ENCODE measurements around the gene ELL.
A peak's percentile ranks its signal among the peaks of the same experiment; 100 is the strongest.

The ELL gene

DNA sequence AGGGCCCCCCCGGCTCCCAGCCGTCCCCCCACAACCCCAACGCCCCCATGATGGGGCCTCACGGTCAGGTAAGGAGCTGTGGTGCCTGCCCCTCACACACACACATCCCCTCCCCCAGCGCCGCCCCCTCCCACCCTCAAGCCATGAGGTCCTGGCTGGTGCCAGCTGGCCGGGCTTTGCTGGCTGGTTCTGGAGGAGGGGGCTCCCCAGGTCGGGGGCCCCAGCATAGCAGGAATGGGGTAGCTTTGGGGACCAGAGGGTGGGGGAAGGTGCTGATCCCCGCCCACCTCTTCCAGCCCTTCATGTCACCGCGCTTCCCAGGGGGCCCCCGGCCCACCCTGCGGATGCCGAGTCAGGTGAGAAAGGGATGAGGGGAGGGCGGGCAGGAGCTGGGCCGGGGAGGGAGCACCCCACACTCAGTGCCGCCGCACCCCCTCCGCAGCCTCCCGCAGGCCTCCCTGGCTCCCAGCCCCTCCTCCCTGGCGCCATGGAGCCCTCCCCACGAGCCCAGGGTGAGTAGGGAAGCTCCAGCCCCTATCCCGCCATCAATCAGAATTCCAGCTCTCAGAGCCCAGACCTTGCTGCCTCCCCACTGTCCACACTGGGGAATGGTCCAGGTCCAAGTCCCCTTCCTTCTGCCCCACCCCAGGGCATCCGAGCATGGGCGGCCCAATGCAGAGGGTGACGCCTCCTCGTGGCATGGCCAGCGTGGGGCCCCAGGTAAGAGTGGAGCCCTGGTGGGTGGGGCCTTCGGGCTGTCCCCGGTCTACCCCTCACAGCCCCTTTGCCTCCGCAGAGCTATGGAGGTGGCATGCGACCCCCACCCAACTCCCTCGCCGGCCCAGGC, 90.3 kb downstream of the ELL start:
- DNase-seq: no peak

DNA sequence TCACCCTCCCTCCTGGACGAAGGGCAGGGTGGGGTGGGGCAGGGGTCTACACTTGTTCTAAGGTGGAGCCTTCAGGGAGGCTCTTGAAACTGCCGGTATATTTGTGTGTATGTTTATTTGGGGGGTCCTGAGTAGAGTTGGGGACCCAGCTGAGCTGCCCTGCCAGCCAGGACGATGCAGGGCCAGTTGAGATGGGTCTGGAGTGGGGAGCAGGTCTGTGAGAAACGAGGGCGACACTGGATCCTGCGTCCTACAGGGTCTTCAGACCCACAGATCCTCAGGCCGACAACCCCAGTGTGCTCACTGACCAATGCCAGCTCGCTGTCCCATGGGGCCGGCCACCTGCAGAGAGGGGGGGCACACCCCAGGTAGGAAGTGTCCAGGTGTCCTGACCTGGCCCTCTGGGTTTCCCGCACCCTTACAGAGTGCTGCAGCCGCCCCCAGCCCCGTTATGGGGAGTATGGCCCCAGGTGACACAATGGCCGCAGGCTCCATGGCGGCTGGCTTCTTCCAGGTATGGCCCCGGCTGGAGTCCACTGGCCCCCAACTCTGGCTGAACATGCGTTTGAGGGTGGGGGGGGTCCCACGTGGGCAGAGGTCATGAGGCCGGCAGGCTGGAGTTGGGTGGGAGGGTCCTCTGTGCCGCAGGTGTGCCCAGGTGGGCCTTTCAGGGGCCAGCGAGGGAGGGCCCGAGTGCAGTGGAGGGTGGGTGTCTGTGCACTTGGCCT, 91.3 kb downstream of the ELL start:
- DNase-seq: no peak

DNA sequence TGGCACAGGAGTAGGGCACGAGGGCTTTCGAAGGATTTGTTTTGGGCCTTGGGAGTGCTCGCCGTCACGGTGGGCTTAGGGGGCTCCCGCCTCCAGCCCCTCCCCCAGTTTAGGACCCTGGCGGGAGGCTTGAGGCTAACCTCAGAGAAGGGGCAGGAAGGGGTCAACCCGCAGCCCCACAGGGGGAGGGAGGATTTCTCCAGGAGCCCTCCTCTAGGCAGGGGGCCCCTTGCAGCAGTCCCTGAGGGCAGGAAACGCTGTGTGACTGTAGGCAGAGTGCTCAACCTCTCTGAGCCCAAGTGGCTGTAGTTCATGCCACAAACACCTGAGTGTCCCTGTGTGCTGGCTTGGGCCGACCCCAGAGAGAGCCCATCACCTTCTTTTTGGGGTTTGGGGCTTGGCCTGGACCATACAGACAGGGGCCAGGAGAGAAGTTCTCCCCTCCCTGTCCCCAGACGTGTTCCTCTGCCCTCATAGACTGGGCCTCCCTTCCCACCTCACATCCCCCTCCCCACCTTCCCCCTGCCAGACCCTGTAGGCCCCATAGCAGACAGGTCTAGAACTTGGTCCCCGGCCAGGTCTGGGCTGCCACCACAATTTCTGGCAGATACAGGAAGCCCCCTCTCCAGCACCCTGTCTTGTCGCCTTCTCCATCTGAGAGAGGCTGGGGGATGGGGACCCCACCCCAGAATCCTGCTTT, 92.0 kb downstream of the ELL start:
- DNase-seq: no peak

DNA sequence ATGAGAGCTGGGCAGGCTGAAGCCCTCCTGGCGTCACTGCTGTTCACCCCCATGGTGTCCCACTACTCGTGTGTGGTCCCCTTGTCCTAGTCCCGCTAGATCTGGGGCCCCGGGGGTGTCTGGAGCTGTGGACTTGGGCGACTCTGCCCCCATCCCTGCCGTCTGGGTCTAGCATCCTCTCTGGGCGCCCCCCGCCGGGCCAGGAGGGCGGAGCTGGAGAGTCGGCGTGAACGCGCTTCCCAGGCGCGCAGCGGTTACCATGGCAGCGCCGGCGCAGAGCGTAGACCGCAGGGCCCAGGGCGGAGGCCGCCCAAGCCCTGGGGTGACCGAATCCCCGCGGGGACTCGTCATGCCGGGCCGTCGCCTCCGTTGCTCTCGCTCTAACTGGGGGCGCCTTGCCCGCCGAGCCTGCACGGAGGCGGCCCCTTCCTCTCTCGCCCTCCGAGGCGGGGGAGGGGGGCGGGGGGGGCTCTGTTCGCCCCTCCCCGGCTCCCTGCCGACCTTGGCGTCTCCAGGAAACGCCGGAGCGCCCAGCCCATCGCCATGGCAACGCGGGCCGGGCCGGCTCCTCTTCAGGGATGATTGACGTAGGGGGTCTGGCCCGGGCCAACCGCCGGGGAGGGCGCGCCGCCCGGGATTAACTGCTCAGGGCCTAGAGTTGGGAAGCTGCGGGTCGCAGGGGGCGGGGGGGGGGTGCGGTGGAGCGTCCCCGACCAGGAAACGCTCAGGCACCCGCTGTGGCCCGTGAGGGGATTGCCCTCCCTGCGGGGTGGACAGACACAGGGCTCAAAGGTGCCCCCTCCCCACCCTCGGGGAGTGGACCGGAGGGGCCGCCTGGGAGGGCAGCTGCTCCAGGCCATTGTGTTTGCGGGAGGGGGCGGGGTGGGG, 92.8 kb downstream of the ELL start:
- peak; percentile 95 for DNase-seq

DNA sequence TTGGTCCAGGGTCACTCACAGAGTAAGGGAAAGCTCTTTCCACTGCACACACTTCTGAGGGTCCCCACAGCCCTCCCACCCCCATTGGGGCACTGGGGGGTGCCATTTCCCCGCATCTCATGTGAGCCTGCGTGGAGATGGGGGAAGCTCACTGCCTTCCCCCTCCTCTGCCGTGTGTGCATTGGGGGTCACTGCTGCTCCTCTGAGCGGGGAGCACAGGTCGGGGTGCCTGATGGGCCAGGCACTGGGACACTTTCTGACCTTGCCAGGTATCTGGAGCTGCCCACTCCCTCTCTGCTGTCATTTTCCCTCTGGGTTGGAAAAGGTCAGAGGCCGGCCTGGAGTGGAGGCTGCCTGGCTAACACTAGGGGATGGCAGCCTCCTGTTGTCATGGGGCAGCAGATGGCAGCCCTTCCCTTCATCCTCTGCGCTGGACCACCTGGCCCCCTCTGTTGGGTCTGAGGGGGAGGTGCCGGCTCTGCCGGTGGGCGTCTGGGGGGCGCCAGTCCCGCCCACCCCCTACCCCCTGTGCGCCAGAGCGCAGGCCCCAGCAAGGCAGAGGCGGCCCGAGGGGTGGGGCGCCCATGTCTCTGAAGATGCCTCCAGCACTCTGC, 93.6 kb downstream of the ELL start:
- DNase-seq: no peak

DNA sequence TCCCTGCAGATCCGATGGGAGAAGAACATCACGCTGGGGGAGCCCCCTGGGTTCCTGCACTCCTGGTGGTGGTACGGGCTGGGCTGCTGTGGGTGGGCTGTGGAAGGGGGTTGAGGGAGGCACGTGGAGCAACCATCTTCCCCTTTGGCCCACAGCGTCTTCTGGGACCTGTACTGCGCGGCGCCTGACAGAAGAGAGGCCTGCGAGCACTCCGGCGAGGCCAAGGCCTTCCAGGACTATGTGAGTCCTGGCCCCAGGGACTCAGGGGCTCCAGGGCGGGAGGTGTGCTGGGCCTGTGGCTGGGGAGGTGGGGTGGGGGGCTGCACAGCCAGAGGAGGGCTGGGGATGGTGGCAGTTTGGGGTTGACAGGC, 94.1 kb downstream of the ELL start:
- no peak for DNase-seq

DNA sequence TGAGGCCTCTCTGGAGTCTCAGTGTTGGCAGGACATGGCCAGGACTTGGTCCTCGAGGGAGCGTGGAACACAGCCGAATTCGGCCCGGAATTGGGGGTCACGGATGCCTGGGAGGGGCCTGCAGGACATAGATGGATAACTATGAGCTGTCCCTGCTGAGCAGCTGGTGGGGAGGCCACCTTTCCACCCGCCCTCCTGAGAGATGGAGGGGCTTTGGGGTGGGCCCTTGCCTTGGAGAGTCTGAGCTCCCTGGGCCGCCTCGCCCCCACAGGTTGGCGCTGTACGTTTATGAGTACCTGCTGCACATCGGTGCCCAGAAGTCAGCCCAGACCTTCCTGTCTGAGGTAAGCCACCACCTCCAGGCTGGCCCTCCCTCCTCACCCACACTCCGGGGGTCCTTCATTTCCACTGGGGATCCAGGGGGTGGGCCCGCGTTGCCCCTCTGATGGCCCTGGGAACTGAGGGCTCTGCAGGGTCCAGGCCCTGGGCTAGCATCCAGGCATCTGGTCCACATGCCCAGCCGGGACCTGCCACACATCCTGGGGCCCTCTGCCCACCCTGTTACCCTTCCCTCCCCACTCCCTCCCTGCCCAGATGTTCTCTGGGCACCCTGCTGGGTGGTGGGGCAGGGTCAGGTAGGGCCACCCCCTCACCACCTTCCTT, 94.7 kb downstream of the ELL start:
- DNase-seq: no peak

DNA sequence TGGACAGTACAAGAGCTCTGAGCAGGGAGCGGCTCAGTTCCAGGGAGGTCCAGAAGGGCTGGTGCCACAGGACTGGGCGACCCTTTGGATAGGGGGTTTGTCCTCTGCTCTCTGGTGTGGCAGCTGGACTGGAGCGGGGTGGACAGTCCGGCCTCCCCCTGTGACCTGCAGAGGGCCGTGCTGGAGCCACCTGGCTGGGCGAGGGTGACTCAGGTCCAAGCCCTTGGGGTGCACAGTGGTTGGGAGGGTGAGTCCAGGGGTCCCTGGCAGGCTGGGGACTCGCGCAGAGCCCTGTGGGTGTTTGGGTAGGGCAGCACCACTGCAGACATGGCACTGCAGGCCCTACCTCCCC, 95.5 kb downstream of the ELL start:
- DNase-seq: no peak

DNA sequence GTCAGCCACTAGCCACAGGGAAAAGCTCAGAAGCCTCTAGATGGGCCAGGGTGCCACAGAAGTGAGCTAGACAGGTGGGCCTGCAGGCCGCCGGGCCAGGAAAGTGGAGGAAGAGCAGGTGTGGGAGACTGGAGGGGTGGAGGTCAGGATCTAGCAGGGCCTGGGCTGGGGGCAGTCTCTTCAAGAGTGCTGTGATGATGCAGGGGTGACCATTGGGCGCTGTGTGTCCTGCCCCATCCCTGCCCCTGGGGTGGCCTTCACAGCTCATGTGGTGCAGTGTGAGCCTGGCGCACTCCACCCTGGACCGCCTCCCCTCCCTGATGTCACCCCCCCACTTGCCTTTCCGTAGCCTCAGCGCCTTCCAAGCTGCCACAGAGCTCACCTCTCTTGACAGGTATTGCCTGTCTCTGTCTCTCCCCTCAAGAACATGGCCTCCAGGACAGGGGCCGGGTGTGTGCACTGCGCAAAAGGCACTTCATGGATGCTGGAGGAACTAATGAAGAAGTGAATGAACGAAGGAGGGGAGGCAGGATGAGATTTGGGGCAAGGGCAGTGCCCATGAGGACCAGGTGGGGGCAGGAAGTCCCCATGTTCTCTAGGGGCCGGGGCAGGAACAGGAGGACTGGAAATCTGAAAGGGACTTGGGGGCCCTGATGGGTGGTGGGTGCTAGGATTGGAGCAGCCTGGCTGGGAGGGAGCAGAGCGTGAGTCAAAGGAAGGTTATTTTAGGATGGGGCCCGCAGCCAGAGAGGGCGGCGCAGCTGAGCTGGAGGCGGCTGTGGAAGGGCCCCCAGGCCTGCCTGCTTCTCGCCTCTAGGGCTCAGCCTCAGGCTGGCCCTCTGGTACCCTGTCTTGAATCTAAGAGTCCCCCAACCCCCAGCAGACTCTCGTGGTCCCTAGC, 96.1 kb downstream of the ELL start:
- no peak for DNase-seq

DNA sequence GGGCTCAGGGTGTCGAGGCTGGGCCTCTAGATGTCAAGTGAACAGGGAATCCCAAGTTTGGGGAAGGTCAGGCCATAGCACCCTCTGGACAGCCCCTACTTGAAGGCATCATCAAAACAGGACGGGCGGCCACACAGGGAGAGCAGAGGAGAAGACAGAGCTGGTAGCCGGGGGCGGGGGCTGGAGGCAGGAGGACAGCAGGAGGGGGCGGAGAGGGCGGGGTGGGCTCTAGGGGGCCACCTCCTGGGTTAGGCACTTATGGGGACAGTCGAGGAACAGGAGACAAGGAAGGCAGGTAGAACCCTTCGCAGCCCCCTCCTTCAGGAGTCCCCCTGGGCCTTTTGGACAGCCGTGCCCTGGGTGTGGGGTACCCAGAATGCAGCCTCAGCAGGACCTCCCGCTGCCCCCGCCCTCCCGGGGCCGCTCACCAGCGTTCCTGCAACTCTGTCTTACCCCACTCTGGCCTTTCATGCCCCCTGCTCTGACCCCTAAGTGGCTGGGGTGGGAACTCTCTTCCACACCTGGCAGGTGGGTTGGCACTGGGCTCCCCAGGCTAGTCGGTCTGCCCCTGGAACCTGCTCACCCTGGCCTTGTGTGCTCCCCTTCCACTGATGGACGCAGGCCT, 96.9 kb downstream of the ELL start:
- DNase-seq: no peak

DNA sequence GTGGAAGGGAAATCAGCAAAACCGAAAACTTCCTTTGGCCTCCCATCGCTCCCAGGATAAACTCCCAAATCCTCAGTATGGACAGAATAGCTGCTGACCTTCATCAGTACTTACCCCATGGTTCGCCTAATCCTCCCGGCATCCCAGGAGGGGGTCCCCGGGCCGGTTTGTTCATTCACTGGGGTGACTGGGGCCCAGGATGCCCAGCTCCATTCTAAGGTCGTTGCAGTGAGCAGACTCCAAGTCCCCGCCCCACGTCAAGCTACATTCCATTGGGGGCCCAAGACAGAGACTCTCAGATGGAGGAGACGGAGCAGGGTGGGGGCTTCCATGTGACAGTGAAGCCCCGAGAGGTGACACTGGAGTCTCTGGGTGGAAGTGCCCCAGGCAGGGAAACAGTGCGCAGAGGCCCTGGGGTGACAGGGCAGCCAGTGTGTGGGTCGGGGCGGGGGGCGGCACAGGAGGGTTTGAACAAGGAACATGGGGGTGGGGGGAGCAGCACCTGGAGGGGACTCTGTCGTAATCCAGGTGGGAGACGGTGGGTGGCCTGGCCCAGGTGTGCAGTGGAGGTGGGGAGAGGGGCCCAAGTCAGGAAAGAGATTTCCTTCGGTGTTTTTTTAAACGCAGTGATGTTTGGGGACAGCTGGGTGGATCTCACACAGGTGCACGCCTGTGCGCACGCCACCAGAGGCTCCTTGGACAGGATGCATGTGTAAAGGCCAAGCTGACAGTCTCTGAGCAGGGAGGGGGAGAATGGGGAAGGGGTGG, 97.6 kb downstream of the ELL start:
- no peak for DNase-seq

DNA sequence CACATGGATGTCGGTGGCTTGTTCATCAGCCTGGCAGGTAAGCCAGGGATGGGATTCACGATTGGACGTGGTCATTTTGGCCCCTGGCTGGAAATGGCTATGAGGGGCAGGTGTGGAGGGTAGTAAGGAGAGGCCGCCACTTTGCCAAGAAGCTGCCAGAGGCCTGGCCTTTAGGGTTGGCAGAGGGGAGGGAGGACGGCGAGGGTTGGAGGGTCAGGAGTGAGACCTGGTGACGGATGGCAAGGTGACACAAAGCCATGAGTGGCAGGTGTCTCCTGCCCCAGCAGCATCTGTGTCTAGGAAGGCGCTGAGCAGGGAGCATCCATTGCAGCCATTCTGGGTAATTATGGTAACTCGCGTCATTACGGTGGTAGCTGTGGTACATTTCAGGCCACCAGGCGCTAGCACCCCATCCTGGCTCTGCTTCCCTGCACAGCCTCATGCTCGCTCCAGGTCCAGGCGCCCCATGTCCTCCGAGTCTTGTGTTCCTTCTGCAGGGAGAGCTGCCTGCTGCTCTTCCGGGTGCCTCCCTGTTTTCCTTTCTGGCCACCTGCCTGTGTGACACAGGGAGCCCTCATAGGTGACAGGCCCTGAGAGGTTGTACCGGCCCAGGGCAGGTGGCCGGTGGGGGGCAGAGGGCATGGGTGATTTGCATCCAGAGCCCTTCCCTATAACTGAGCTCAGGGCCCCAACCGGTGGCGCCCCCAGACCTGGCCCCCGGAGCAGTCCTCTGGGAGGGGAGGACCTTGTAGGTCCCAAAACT, 98.4 kb downstream of the ELL start:
- no peak for DNase-seq

DNA sequence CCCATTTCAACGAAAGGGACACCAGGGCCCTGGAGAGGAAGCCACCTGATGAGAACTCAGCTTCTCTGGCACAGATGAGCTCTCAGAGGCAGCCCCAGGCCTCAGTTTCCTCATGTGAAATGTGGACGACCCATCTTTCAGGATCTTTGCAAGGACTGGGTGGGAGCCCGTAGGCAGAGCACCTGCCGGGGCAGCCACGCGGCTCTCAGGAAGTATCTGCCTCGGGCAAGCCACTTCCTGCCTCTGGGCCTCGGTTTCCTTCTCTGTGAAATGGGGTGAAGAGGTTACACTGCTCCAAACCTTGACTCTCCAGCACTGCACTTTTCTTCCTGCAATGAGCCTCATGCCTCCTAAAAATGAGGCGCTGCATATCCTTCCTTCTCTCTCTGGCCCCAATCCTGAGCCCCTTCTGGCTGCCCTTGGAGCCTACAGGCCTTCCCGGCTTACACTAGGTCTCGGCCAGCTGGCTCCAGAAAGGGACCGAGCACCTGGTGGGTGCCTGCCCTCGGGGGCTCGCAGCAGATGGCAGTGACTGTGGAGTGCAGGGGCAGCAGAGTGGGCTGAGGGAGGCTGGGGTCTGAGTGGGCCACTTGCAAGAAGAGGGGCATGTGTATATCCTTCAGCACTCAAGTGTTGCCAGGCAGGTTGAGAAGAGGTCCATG, 99.2 kb downstream of the ELL start:
- DNase-seq: no peak

DNA sequence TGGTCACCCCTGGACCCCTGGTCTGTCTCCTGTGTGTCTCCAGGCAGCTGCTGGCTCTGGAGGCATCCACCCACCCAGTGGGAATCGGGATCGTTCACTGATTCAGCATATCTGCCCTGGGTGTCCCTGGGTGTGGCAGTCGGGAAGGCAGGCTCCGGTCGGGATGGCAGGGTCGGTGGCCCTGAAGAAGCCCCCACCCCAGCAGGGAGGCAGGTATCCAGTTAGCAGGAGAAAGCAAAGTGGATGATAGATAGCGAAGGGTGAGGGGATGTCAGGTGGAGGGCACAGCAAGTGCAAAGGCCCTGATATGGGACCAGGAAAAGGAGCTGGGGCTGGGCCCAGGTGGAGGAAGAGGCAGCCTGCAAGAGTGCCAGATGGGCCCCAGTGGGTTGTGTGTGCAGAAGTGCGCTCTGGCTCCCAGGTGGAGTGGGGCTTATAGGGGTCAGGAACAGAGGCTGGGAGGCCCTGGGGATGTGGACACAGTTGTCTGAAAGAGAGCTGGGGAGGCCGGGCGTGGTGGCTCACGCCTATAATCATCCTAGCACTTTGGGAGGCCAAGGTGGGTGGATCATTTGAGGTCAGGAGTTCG, 100.4 kb downstream of the ELL start:
- no peak for DNase-seq

DNA sequence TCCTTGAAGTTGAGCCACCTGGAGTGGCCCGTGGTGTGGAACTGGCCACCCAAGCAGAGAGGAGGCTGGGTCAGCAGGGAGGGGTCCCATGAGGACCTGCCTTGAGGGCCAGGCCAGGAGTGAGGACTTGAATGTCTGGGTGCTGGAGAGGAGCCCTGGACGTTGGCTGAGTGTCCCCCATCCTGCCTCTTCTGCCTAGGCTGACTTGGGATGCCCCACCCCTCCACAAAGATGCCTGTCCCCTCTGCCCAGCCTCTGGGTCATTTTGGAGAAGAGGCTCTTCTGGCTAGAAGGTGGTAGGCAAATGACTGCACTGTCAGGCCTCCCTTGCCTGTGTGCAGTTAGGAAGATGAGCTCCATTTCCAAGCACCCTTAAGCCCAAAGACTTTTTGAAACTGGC, 100.9 kb downstream of the ELL start:
- no peak for DNase-seq

DNA sequence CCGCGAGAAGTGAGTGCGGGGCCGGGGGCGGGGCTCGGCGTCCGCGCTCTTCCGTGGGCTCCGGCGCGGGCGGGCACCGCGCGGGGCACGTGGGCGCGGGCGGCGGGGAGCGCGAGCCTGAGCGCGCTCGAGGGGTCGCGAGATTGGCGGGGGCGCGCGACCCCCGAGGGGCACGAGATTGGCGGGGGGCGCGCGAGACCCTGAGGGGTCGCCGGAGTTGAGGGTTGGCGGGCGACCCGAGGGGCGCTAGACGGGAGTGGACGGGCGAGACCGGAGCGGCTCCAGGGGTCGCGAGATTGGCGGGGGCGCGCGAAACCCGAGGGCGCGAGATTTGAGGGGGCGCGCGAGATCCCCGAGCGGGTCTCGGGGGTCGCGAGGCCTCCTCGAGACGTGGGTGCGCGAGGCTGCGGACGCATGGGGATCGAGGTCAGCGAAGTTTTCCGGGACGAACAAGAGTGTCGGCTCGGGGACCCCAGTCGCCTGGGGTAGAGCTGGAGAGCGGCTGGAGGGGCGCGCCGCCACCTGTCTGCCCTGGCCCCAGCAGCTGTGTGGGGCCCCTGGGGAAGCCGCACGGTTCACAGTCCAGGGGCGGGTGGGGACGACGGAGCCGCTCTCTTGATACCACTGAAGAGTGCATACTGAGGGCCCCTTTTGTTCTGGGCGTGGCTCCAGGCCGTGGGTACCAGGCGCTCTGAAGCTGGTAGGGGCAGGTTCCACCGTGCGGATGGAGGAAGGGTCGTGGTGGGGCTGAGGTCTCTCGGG, 102.0 kb downstream of the ELL start:
- peak; percentile 81 for DNase-seq

DNA sequence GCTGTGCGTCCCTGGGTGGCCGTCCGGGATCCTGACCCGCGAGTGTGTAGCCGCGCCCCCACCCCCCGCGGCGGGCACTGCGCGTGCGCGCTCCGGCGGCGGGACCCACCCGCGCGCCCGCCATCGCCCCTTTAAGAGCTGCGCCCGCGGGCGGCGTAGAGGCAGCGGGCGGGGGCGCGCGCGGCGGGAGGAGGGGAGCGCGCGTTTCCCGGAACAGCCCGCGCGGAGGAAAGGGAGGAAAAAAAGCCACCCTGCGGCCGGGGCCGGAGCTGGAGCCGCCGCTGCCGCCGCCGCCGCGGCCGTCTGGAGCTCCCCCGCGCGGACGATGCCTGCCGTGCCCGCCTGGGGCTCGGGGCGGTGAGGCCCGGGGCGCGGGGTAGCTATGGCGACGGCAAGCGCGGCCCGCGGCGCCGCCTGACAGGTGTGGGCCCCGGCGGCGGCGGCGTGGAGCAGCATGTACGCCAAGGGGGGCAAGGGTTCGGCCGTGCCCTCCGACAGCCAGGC, 102.6 kb downstream of the ELL start, which contains the start of gene SSBP4:
Gene SSBP4, plus strand, starts transcription at position 204 of the 504 bp plus-strand sequence. Its CDS starts 251 bp downstream, at position 455.
- DNase-seq: peak; percentile 92

All from hematopoietic multipotent progenitor cell treated with erythropoietin and hydrocortisone succinate and interleukin-3 and kit ligand, for 4 days (in vitro differentiated cells).